ENCODE measurements around the gene LIF.

GRCh38 chr22:30251711-30252110 lies 5.2 kb upstream of the LIF start:
- TF ChIP-seq EP300 (IDR thresholded peaks at IDR 0.05) (no peak), POLR2A (IDR thresholded peaks at IDR 0.05) (no peak), CTCF (IDR thresholded peaks at IDR 0.05) (no peak), POLR2AphosphoS5 (IDR thresholded peaks at IDR 0.05) (no peak)

All from upper lobe of left lung (tissue), 4 donors.